ENCODE data around the gene NIPBL. TPM values are rescaled to one million over a fixed set of nuclear protein-coding genes. Genes with fewer than 3 reads are reported as not detected.

The NIPBL gene
- total and polyA plus RNA-seq, 2 of the 8 experiments (the other 6 are each of a cell fraction or from before 2014, with no cell fraction given) = 21.1 to 53.5 TPM

- no peak for TF ChIP-seq SIN3A (conservative IDR thresholded peaks at IDR 0.05 in 1 of 2, IDR thresholded peaks at IDR 0.05 in 1 of 2; ENCODE audit: low read depth in 1 of 2, low read length in 2 of 2)
Observed at GRCh38 chr5:37109338-37109737, 232.8 kb downstream of the NIPBL start (continued).

Data from H1 (cell line).